ENCODE measurements around the gene CAB39.
A peak's percentile ranks its signal among the peaks of the same experiment; 100 is the strongest.

The CAB39 gene

GRCh38 chr2:230866756-230867523 lies 154.3 kb downstream of the CAB39 start:
- peak overlapping the region; percentile 88 to 89 for H3K4me3 Mint-ChIP-seq
- ATAC-seq (peak; percentile 45), DNase-seq (peak; percentile 60 to 72)
- H3K27ac Mint-ChIP-seq, result no peak overlapping the region
- H3K4me1 Mint-ChIP-seq, result peaks cover 83% of the 10 kb centered on the region
- H3K27me3 Mint-ChIP-seq, result peaks cover 6% of the 10 kb centered on the region
- H3K9me3 Mint-ChIP-seq, result no peaks in the 10 kb centered on the region

GRCh38 chr2:230868161-230868946 lies 155.7 kb downstream of the CAB39 start:
- H3K4me1 Mint-ChIP-seq, result peaks cover 83% of the 10 kb centered on the region
- no peak for DNase-seq
- H3K9me3 Mint-ChIP-seq, result no peaks in the 10 kb centered on the region
- no peak overlapping the region for H3K4me3 Mint-ChIP-seq
- H3K27me3 Mint-ChIP-seq, result no peaks in the 10 kb centered on the region
- H3K27ac Mint-ChIP-seq, result peak overlapping the region in 1 of 2 donors; percentile 69
- no peak for ATAC-seq

DNA sequence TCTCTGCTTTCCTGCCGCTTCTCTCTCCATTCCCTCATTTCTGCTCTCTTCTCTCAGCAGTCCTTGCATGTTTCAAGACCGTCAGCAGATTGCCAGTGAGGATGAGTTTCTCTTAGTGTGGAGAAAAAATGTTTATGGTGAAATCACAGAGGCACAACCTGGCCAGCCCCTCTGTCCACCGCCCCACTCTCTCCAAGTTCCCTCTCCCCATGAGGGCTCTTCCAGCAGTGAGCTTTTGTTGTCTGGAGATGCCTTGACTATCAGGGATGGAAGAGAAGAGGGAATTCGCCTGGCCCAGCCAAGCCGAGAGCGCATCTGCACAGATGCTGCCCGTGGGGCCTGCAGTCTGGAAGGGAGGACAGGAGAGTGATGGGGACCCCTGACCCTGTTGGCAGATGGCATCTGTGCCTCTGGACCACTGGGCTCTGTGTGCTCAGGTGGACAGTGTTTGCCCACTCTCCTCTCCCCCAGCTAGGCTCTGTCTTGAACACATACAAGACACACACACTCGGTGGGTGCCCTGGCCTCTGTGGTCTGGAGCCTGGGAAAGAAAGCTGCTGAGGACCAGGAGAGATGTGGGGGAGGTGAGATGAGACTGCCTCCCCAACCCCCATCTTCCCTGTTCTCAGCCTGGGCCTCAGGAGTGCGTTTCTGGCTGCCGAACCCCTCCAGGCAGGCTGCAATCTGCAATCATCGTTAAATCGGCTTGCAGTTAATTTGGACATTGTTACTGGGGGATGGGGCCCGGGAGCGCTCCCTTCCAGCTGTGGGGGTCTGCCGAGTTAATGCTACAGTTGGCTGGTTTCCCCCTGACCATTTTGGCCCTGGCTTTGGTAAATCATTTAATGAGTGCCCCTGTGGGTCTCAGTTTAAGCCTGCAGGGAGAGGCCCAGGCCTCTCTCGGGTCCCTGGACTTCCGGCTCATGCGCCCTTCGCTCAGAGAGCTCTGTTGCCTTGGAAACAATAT lies 156.6 kb downstream of the CAB39 start:
- H3K27me3 Mint-ChIP-seq, result no peaks in the 10 kb centered on the region

DNA sequence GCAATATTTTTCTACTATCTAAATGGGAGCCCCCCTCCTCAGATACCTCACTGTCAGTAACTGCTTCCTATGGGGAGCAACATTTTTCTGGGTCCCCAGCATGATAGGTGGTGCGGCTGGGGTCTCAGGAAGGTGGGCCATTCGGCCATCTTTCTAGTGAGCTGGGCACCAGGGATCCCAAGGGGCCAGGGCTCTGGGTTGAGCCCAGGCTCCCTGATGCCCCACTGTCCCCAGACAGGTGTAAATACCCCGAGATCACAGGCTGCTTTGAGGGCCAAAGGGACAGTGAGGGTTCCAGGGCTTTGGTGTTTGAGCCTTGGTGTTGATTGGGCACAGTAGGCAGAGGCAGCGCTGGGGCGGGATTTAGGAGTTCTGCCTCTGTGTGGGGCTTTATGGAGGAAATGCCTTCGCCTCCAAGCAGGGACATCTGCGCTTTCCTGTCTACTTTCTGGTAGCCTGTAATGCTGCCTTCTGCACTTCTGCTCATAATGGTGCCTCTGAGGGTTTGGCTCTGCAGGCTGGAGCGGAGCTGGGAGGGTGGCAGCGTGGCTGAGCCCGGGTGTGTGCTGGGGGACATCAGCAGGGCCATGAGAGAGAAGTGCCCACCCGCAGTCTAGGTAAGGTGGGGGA lies 157.4 kb downstream of the CAB39 start:
- no peak for DNase-seq
- Mint-ChIP-seq H3K4me1 (peaks cover 86% of the 10 kb centered on the region), H3K9me3 (no peaks in the 10 kb centered on the region), H3K27ac (no peak overlapping the region), H3K4me3 (no peak overlapping the region), H3K27me3 (no peaks in the 10 kb centered on the region)
- ATAC-seq, result no peak

More for the DNA sequence above, 156.6 kb downstream of the CAB39 start:
- H3K27ac Mint-ChIP-seq, result no peak overlapping the region
- H3K4me3 Mint-ChIP-seq, result no peak overlapping the region
- no peaks in the 10 kb centered on the region for H3K9me3 Mint-ChIP-seq
- ATAC-seq, result no peak
- no peak for DNase-seq
- H3K4me1 Mint-ChIP-seq, result peaks cover 83% of the 10 kb centered on the region
